Activated T-helper 2 cell treated with anti-CD3 and anti-CD28 coated beads, Interferon-gamma antibody, Interleukin-2, Interleukin-4, amounts not matched to agents 10 μg/mL and 5 μg/mL and 100 μg/mL, durations not matched to agents 14 hours and 24 hours and 36 hours (primary cell): ENCODE results near the gene XIRP2. TPM values are rescaled to one million over a fixed set of nuclear protein-coding genes. Genes with fewer than 3 reads are reported as not detected.

Experiments
- DNase-seq: peaks from one replicate; pipeline ENCODE4 v3.0.0; 2021; ENCODE audit warnings: low spot score
- H3K27ac Mint-ChIP-seq: one replicate; pipeline ENCODE4 v1.8.0; 2021; ENCODE audit warnings: mixed read lengths
- H3K27me3 Mint-ChIP-seq: one replicate; pipeline ENCODE4 v1.8.0; 2021; ENCODE audit warnings: low read depth, mixed read lengths
- H3K36me3 Mint-ChIP-seq: one replicate; pipeline ENCODE4 v1.8.0; 2021; ENCODE audit warnings: low read depth, mixed read lengths
- H3K4me1 Mint-ChIP-seq: one replicate; pipeline ENCODE4 v1.8.0; 2021; ENCODE audit warnings: low read depth, mixed read lengths
- H3K4me3 Mint-ChIP-seq: one replicate; pipeline ENCODE4 v1.8.0; 2021; ENCODE audit warnings: low read depth, mild to moderate bottlenecking, moderate library complexity, mixed read lengths
- H3K9me3 Mint-ChIP-seq: one replicate; pipeline ENCODE4 v1.8.0; 2021; ENCODE audit warnings: mixed read lengths
- intact Hi-C: fragments of 100-400 bp; cut with micrococcal nuclease; formaldehyde crosslinking; loops from one replicate; pipeline ENCODE4 v1.15.1; 2023
- total RNA-seq: library from RNA; stranded (reverse); gene quantifications from 2 replicates; pipeline ENCODE4 v1.2.3, GENCODE V29; 2022

XIRP2 gene
- total RNA-seq, 1 donor from 2014 or later: not detected

GRCh38 chr2:166958986-166959481 lies 70.8 kb downstream of the XIRP2 start:
- no peak overlapping the region for H3K4me3 Mint-ChIP-seq
- H3K27ac Mint-ChIP-seq: no peak overlapping the region
- no peaks in the 10 kb centered on the region for H3K4me1 Mint-ChIP-seq
- H3K36me3 Mint-ChIP-seq: no peaks in the 10 kb centered on the region
- H3K27me3 Mint-ChIP-seq: no peaks in the 10 kb centered on the region
- no peak for DNase-seq
- intact Hi-C loops: no loop called here
- no peaks in the 10 kb centered on the region for H3K9me3 Mint-ChIP-seq

GRCh38 chr2:166959556-166959955 lies 71.3 kb downstream of the XIRP2 start:
- no peaks in the 10 kb centered on the region for H3K36me3 Mint-ChIP-seq
- H3K27me3 Mint-ChIP-seq: no peaks in the 10 kb centered on the region
- intact Hi-C loops: no loop called here
- no peak overlapping the region for H3K4me3 Mint-ChIP-seq
- DNase-seq: no peak
- no peak overlapping the region for H3K27ac Mint-ChIP-seq
- no peaks in the 10 kb centered on the region for H3K9me3 Mint-ChIP-seq
- H3K4me1 Mint-ChIP-seq: no peaks in the 10 kb centered on the region

GRCh38 chr2:166960702-166961270 lies 72.5 kb downstream of the XIRP2 start:
- Mint-ChIP-seq H3K27ac (no peak overlapping the region), H3K27me3 (no peaks in the 10 kb centered on the region), H3K4me3 (no peak overlapping the region), H3K36me3 (no peaks in the 10 kb centered on the region), H3K9me3 (no peaks in the 10 kb centered on the region), H3K4me1 (no peaks in the 10 kb centered on the region)
- DNase-seq: no peak
- intact Hi-C loops: no loop called here

GRCh38 chr2:166961933-166962332 lies 73.7 kb downstream of the XIRP2 start:
- H3K9me3 Mint-ChIP-seq: no peaks in the 10 kb centered on the region
- H3K27ac Mint-ChIP-seq: no peak overlapping the region
- DNase-seq: no peak
- no peaks in the 10 kb centered on the region for H3K36me3 Mint-ChIP-seq
- no peaks in the 10 kb centered on the region for H3K27me3 Mint-ChIP-seq
- no peak overlapping the region for H3K4me3 Mint-ChIP-seq
- intact Hi-C loops: no loop called here
- H3K4me1 Mint-ChIP-seq: no peaks in the 10 kb centered on the region

- H3K27me3 Mint-ChIP-seq: no peaks in the 10 kb centered on the region
- no peak overlapping the region for H3K4me3 Mint-ChIP-seq
- intact Hi-C loops: no loop called here
- no peaks in the 10 kb centered on the region for H3K4me1 Mint-ChIP-seq
- no peak overlapping the region for H3K27ac Mint-ChIP-seq
- no peaks in the 10 kb centered on the region for H3K36me3 Mint-ChIP-seq
- no peak for DNase-seq
- H3K9me3 Mint-ChIP-seq: no peaks in the 10 kb centered on the region
Measured at GRCh38 chr2:166969486-166969885, 81.2 kb downstream of the XIRP2 start.

GRCh38 chr2:166972002-166972401 lies 83.7 kb downstream of the XIRP2 start:
- H3K9me3 Mint-ChIP-seq: no peaks in the 10 kb centered on the region

GRCh38 chr2:166972418-166972817 lies 84.1 kb downstream of the XIRP2 start:
- Mint-ChIP-seq H3K4me1 (no peaks in the 10 kb centered on the region), H3K27ac (no peak overlapping the region), H3K27me3 (no peaks in the 10 kb centered on the region), H3K36me3 (no peaks in the 10 kb centered on the region), H3K4me3 (no peak overlapping the region), H3K9me3 (no peaks in the 10 kb centered on the region)
- DNase-seq: no peak
- intact Hi-C loops: no loop called here

More at GRCh38 chr2:166972002-166972401, 83.7 kb downstream of the XIRP2 start:
- intact Hi-C loops: no loop called here
- H3K36me3 Mint-ChIP-seq: no peaks in the 10 kb centered on the region
- no peak for DNase-seq
- H3K27ac Mint-ChIP-seq: no peak overlapping the region
- no peaks in the 10 kb centered on the region for H3K4me1 Mint-ChIP-seq
- no peaks in the 10 kb centered on the region for H3K27me3 Mint-ChIP-seq
- H3K4me3 Mint-ChIP-seq: no peak overlapping the region

- no peak for DNase-seq
- H3K36me3 Mint-ChIP-seq: no peaks in the 10 kb centered on the region
- no peaks in the 10 kb centered on the region for H3K4me1 Mint-ChIP-seq
- intact Hi-C loops: no loop called here
- no peak overlapping the region for H3K4me3 Mint-ChIP-seq
- no peak overlapping the region for H3K27ac Mint-ChIP-seq
- H3K27me3 Mint-ChIP-seq: no peaks in the 10 kb centered on the region
- peaks cover 7% of the 10 kb centered on the region for H3K9me3 Mint-ChIP-seq
Measured at GRCh38 chr2:166984188-166984587, 95.9 kb downstream of the XIRP2 start.

- H3K9me3 Mint-ChIP-seq: peaks cover 7% of the 10 kb centered on the region
- H3K4me3 Mint-ChIP-seq: no peak overlapping the region
- no peaks in the 10 kb centered on the region for H3K27me3 Mint-ChIP-seq
- no peak for DNase-seq
- intact Hi-C loops: no loop called here
- no peaks in the 10 kb centered on the region for H3K4me1 Mint-ChIP-seq
- no peaks in the 10 kb centered on the region for H3K36me3 Mint-ChIP-seq
- H3K27ac Mint-ChIP-seq: no peak overlapping the region
Measured at GRCh38 chr2:166984797-166985196, 96.5 kb downstream of the XIRP2 start.

- Mint-ChIP-seq H3K27ac (no peak overlapping the region), H3K27me3 (no peaks in the 10 kb centered on the region), H3K36me3 (no peaks in the 10 kb centered on the region), H3K4me1 (no peaks in the 10 kb centered on the region), H3K4me3 (no peak overlapping the region), H3K9me3 (peaks cover 8% of the 10 kb centered on the region)
- intact Hi-C loops: no loop called here
- no peak for DNase-seq
Measured at GRCh38 chr2:166994588-166995336, 106.5 kb downstream of the XIRP2 start.

- Mint-ChIP-seq H3K9me3 (peaks cover 8% of the 10 kb centered on the region), H3K4me1 (no peaks in the 10 kb centered on the region), H3K27ac (no peak overlapping the region), H3K4me3 (no peak overlapping the region), H3K36me3 (no peaks in the 10 kb centered on the region), H3K27me3 (no peaks in the 10 kb centered on the region)
- intact Hi-C loops: no loop called here
- DNase-seq: no peak
Measured at GRCh38 chr2:166996465-166996864, 108.2 kb downstream of the XIRP2 start.

- Mint-ChIP-seq H3K27me3 (no peaks in the 10 kb centered on the region), H3K36me3 (no peaks in the 10 kb centered on the region), H3K27ac (no peak overlapping the region), H3K9me3 (peaks cover 3% of the 10 kb centered on the region), H3K4me3 (no peak overlapping the region), H3K4me1 (no peaks in the 10 kb centered on the region)
- no peak for DNase-seq
- intact Hi-C loops: no loop called here
Measured at GRCh38 chr2:167001165-167001564, 112.9 kb downstream of the XIRP2 start.

- no peaks in the 10 kb centered on the region for H3K4me1 Mint-ChIP-seq
- no peaks in the 10 kb centered on the region for H3K27me3 Mint-ChIP-seq
- H3K36me3 Mint-ChIP-seq: no peaks in the 10 kb centered on the region
- no peak overlapping the region for H3K4me3 Mint-ChIP-seq
- intact Hi-C loops: no loop called here
- H3K27ac Mint-ChIP-seq: no peak overlapping the region
- no peaks in the 10 kb centered on the region for H3K9me3 Mint-ChIP-seq
- DNase-seq: no peak
Measured at GRCh38 chr2:167005096-167005495, 116.8 kb downstream of the XIRP2 start.
